HL-60 (cell line): Measurements from ENCODE around the gene OGDH.

Experiments used
- CTCF ChIP-seq: IDR thresholded peaks from one replicate; pipeline ENCODE4 v1.5.1; 2011; ENCODE audit warnings: low read length, control low read depth, inconsistent platforms; ENCODE audit not compliant: insufficient read depth
- GABPA ChIP-seq: IDR thresholded peaks from 2 replicates; pipeline ENCODE4 v1.6.1; 2012; ENCODE audit warnings: low read depth
- POLR2AphosphoS5 ChIP-seq: IDR thresholded peaks from 2 replicates; pipeline ENCODE4 v1.6.1; 2012; ENCODE audit warnings: low read depth
- REST ChIP-seq: IDR thresholded peaks from 2 replicates; pipeline ENCODE4 v1.6.1; 2012; ENCODE audit warnings: low read depth; ENCODE audit not compliant: insufficient replicate concordance
- SPI1 ChIP-seq: IDR thresholded peaks from 2 replicates; pipeline ENCODE4 v1.6.1; 2012; ENCODE audit warnings: low read depth, mild to moderate bottlenecking, borderline replicate concordance

GRCh38 chr7:44740055-44740454 lies 133.6 kb downstream of the OGDH start:
- TF ChIP-seq CTCF (no peak), REST (no peak), GABPA (no peak), POLR2AphosphoS5 (no peak), SPI1 (no peak)
